HEK293 (cell line): ENCODE data around the gene NUP88.
A peak's percentile ranks its signal among the peaks of the same experiment; 100 is the strongest.

ENCODE experiments used
- IKZF3 ChIP-seq: fragments of 450-650 bp; IDR thresholded peaks from 2 replicates; pipeline ENCODE4 v1.5.0; 2018; ENCODE audit warnings: missing biosample characterization, mild to moderate bottlenecking, missing genetic modification characterization, moderate library complexity
- MEIS1 ChIP-seq: sonication (generic); formaldehyde crosslinking; IDR thresholded peaks from 2 replicates; pipeline ENCODE4 v1.8.1; 2022; ENCODE audit warnings: missing genetic modification reagents, mild to moderate bottlenecking, borderline replicate concordance
- PATZ1 ChIP-seq: fragments of 450-650 bp; formaldehyde crosslinking; IDR thresholded peaks from 2 replicates; pipeline ENCODE4 v1.5.1; 2016; ENCODE audit warnings: missing biosample characterization, missing genetic modification characterization
- SP3 ChIP-seq: fragments of 450-650 bp; formaldehyde crosslinking; IDR thresholded peaks from 2 replicates; pipeline ENCODE4 v1.5.1; 2016; ENCODE audit warnings: missing biosample characterization, missing genetic modification characterization
- TCF7L2 ChIP-seq: IDR thresholded peaks from 2 replicates; pipeline ENCODE4 v1.6.1; 2011; ENCODE audit warnings: low read depth, mild to moderate bottlenecking, inconsistent platforms, low read length, moderate library complexity, borderline replicate concordance
- ZBTB26 ChIP-seq: fragments of 450-650 bp; formaldehyde crosslinking; optimal IDR thresholded peaks from 2 replicates; pipeline ENCODE3; 2016; ENCODE audit warnings: missing biosample characterization, mild to moderate bottlenecking, missing genetic modification characterization
- ZFHX2 ChIP-seq: fragments of 450-650 bp; formaldehyde crosslinking; conservative IDR thresholded peaks from 2 replicates; pipeline ENCODE4 v1.5.1; 2016; ENCODE audit warnings: missing biosample characterization, missing genetic modification characterization
- ZFP41 ChIP-seq: fragments of 450-650 bp; formaldehyde crosslinking; IDR thresholded peaks from 2 replicates; pipeline ENCODE4 v1.5.1; 2016; ENCODE audit warnings: missing biosample characterization, missing genetic modification characterization, borderline replicate concordance
- ZIC2 ChIP-seq: fragments of 450-650 bp; formaldehyde crosslinking; IDR thresholded peaks from 2 replicates; pipeline ENCODE4 v1.5.1; 2016; ENCODE audit warnings: missing biosample characterization, missing genetic modification characterization
- ZNF132 ChIP-seq: fragments of 450-650 bp; formaldehyde crosslinking; IDR thresholded peaks from 2 replicates; pipeline ENCODE4 v1.5.1; 2017; ENCODE audit warnings: missing biosample characterization, missing genetic modification characterization, borderline replicate concordance
- ZNF169 ChIP-seq: fragments of 450-650 bp; formaldehyde crosslinking; IDR thresholded peaks from 2 replicates; pipeline ENCODE4 v1.5.1; 2016; ENCODE audit warnings: missing biosample characterization, missing genetic modification characterization
- ZNF184 ChIP-seq: fragments of 450-650 bp; IDR thresholded peaks from 2 replicates; pipeline ENCODE4 v1.5.1; 2018; ENCODE audit warnings: missing biosample characterization, mild to moderate bottlenecking, missing genetic modification characterization
- ZNF2 ChIP-seq: fragments of 450-650 bp; formaldehyde crosslinking; IDR thresholded peaks from 2 replicates; pipeline ENCODE4 v1.5.1; 2016; ENCODE audit warnings: missing biosample characterization, missing genetic modification characterization
- ZNF214 ChIP-seq: fragments of 450-650 bp; formaldehyde crosslinking; IDR thresholded peaks from 2 replicates; pipeline ENCODE4 v1.5.1; 2017; ENCODE audit warnings: missing biosample characterization, mild to moderate bottlenecking, missing genetic modification characterization, borderline replicate concordance
- ZNF248 ChIP-seq: fragments of 450-650 bp; formaldehyde crosslinking; IDR thresholded peaks from 2 replicates; pipeline ENCODE4 v1.5.1; 2017; ENCODE audit warnings: missing biosample characterization, missing genetic modification characterization
- ZNF292 ChIP-seq: fragments of 450-650 bp; formaldehyde crosslinking; IDR thresholded peaks from 2 replicates; pipeline ENCODE4 v1.5.1; 2016; ENCODE audit warnings: low read depth, missing biosample characterization, missing genetic modification characterization, borderline replicate concordance
- ZNF341 ChIP-seq: fragments of 450-650 bp; formaldehyde crosslinking; IDR thresholded peaks from 2 replicates; pipeline ENCODE4; 2016; ENCODE audit warnings: low read depth, missing biosample characterization, missing genetic modification characterization
- ZNF37A ChIP-seq: fragments of 450-650 bp; IDR thresholded peaks from 2 replicates; pipeline ENCODE4 v1.5.1; 2018; ENCODE audit warnings: missing biosample characterization, missing genetic modification characterization
- ZNF488 ChIP-seq: fragments of 450-650 bp; formaldehyde crosslinking; IDR thresholded peaks from 2 replicates; pipeline ENCODE4 v1.5.1; 2016; ENCODE audit warnings: missing biosample characterization, missing genetic modification characterization
- ZNF555 ChIP-seq: fragments of 450-650 bp; formaldehyde crosslinking; conservative IDR thresholded peaks from 2 replicates; pipeline ENCODE4 v1.5.1; 2017; ENCODE audit warnings: missing biosample characterization, mild to moderate bottlenecking, missing genetic modification characterization, inconsistent platforms
- ZNF560 ChIP-seq: fragments of 450-650 bp; formaldehyde crosslinking; IDR thresholded peaks from 2 replicates; pipeline ENCODE4 v1.5.1; 2017; ENCODE audit warnings: missing biosample characterization, missing genetic modification characterization, borderline replicate concordance
- ZNF610 ChIP-seq: fragments of 450-650 bp; formaldehyde crosslinking; IDR thresholded peaks from 2 replicates; pipeline ENCODE4 v1.5.1; 2016; ENCODE audit warnings: missing biosample characterization, missing genetic modification characterization, borderline replicate concordance
- ZNF626 ChIP-seq: fragments of 450-650 bp; sonication (Bioruptor Pico); formaldehyde crosslinking; IDR thresholded peaks from 2 replicates; pipeline ENCODE4 v1.5.1; 2018; ENCODE audit warnings: missing biosample characterization, missing genetic modification characterization, inconsistent platforms
- ZNF629 ChIP-seq: fragments of 450-650 bp; formaldehyde crosslinking; IDR thresholded peaks from 2 replicates; pipeline ENCODE4 v1.5.1; 2017; ENCODE audit warnings: missing biosample characterization, missing genetic modification characterization
- ZNF670 ChIP-seq: fragments of 450-650 bp; formaldehyde crosslinking; IDR thresholded peaks from 2 replicates; pipeline ENCODE4 v1.5.1; 2016; ENCODE audit warnings: missing biosample characterization, missing genetic modification characterization, low read depth
- ZNF701 ChIP-seq: fragments of 450-650 bp; formaldehyde crosslinking; IDR thresholded peaks from 2 replicates; pipeline ENCODE4 v1.5.1; 2016; ENCODE audit warnings: missing biosample characterization, missing genetic modification characterization
- ZNF792 ChIP-seq: fragments of 450-650 bp; formaldehyde crosslinking; IDR thresholded peaks from 2 replicates; pipeline ENCODE4 v1.5.1; 2016; ENCODE audit warnings: missing biosample characterization, missing genetic modification characterization
- ZNF843 ChIP-seq: fragments of 450-650 bp; formaldehyde crosslinking; IDR thresholded peaks from 2 replicates; pipeline ENCODE4 v1.5.1; 2016; ENCODE audit warnings: missing biosample characterization, missing genetic modification characterization
- ZSCAN18 ChIP-seq: fragments of 450-650 bp; formaldehyde crosslinking; IDR thresholded peaks from 2 replicates; pipeline ENCODE4 v1.5.1; 2016; ENCODE audit warnings: missing biosample characterization, missing genetic modification characterization
- TF ChIP-seq, protein P1 (sequence below): fragments of 450-650 bp; formaldehyde crosslinking; IDR thresholded peaks from 2 replicates; pipeline ENCODE4 v1.5.1; 2016; ENCODE audit warnings: missing biosample characterization, missing genetic modification characterization

Gene NUP88

DNA sequence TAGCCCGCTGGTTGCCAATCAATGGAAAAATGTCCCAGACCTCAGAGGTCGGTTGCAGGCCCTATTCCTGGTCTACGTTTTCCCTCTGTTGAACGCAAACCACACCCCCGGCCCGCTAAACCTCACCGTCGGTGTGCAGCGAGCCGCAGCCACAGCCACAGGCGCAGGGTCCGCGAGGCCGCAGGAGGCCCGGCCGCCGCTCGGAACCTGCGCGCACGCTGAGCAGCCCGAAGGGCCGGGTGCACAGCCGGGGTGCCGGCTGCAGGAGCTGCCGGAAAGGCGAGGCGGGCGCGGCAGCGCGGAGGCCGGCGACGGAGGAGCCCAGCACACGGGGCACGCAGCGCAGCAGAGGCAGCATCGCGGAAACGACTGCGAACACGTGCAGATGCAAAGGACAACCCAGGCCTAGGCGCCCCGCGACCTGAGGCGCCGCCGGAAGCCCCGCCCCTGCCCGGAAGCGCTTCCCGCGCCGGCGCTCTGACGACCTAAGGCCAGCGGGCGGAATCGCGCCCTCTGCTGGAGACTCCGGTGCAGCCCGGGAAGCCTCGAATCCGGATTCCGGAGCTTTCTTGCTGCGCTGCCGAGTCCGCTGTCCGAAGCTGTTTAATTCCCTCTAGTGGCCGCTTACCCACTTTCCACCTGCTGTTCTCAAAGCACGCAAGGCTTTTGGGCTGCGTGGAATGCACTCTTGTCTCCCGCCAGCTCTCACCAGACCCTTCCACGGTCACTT is 19.4 kb upstream of the NUP88 start, which contains the start of gene C1QBP (continued):
- no peak for TF ChIP-seq ZNF292 (tag by site-specific recombination)
- TF ChIP-seq ZNF37A (tag by site-specific recombination), result no peak
- no peak for TF ChIP-seq ZSCAN18 (tag by site-specific recombination)
- TF ChIP-seq PATZ1, result no peak
- TF ChIP-seq ZNF555 (tag by site-specific recombination), result no peak
- TF ChIP-seq ZNF169, result no peak
- no peak for TF ChIP-seq TCF7L2
- TF ChIP-seq ZNF670 (tag by site-specific recombination), result no peak
- no peak for TF ChIP-seq ZNF560 (tag by site-specific recombination)
- TF ChIP-seq ZNF132 (tag by site-specific recombination), result no peak
- TF ChIP-seq MEIS1, result no peak
- TF ChIP-seq ZNF629 (tag by site-specific recombination), result peak; percentile 62
- TF ChIP-seq ZNF626 (tag by site-specific recombination), result 0 out of 2 replicates have a peak, but pooled peaks have one; percentile 11
- TF ChIP-seq ZIC2 (tag by site-specific recombination), result 0 out of 2 replicates have a peak, but pooled peaks have one; percentile 31
- TF ChIP-seq, protein P1, sequence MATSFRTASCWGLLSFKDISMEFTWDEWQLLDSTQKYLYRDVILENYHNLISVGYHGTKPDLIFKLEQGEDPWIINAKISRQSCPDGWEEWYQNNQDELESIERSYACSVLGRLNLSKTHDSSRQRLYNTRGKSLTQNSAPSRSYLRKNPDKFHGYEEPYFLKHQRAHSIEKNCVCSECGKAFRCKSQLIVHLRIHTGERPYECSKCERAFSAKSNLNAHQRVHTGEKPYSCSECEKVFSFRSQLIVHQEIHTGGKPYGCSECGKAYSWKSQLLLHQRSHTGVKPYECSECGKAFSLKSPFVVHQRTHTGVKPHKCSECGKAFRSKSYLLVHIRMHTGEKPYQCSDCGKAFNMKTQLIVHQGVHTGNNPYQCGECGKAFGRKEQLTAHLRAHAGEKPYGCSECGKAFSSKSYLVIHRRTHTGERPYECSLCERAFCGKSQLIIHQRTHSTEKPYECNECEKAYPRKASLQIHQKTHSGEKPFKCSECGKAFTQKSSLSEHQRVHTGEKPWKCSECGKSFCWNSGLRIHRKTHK (tag by site-specific recombination), result no peak
- TF ChIP-seq ZNF843, result no peak
- peak; percentile 65 for TF ChIP-seq SP3 (tag by site-specific recombination)
- TF ChIP-seq ZNF488 (tag by site-specific recombination), result no peak
- TF ChIP-seq ZNF214, result no peak
- no peak for TF ChIP-seq ZFHX2 (tag by site-specific recombination)
- TF ChIP-seq ZNF341 (tag by site-specific recombination), result peak; percentile 32; the same call in 1 of the 2 replicates
- TF ChIP-seq IKZF3, result no peak
- no peak for TF ChIP-seq ZNF248
- no peak for TF ChIP-seq ZNF610 (tag by site-specific recombination)
- peak; percentile 74 for TF ChIP-seq ZBTB26
- no peak for TF ChIP-seq ZNF701 (tag by site-specific recombination)
- TF ChIP-seq ZNF184 (tag by site-specific recombination), result no peak
- TF ChIP-seq ZNF792 (tag by site-specific recombination), result no peak
- no peak for TF ChIP-seq ZNF2 (tag by site-specific recombination)
- no peak for TF ChIP-seq ZFP41 (tag by site-specific recombination)
